Natural killer cell treated with Interleukin-12 subunit alpha and Interleukin-12 subunit beta and Interleukin-15 and Interleukin-18, amount 100 ng/mL, for 72 hours (primary cell): Measurements from ENCODE around the gene C15orf40. TPM values are rescaled to one million over a fixed set of nuclear protein-coding genes. Genes with fewer than 3 reads are reported as not detected.
"Not testable (repeated sequence)": the region's sequence is repeated elsewhere in the genome, so short reads cannot be mapped to it uniquely, and the experiment has no call there.

Experiments used
- ATAC-seq, 2 donors: fragments of 150-1000 bp; cut with Tn5 transposase in 1 of 2; sonication (Bioruptor Pico), chemical (Tn5 transposase) in 1 of 2; 2 replicates each; pipeline ENCODE4 v1.10.0; 2021
- DNase-seq: peaks from one replicate; pipeline ENCODE4 v3.0.0; 2022; ENCODE audit warnings: low spot score
- H3K27ac Mint-ChIP-seq, 2 donors: 1 replicate in 1 of 2; 2 replicates in 1 of 2; pipeline ENCODE4 v1.8.0; 2022; ENCODE audit warnings: mixed read lengths in 2 of 2, mild to moderate bottlenecking in 1 of 2, moderate library complexity in 1 of 2
- H3K27me3 Mint-ChIP-seq, 2 donors: 1 replicate in 1 of 2; 2 replicates in 1 of 2; pipeline ENCODE4 v1.8.0; 2022; ENCODE audit warnings: mixed read lengths in 2 of 2
- H3K36me3 Mint-ChIP-seq: one replicate; pipeline ENCODE4 v1.8.0; 2022; ENCODE audit warnings: mixed read lengths
- H3K4me1 Mint-ChIP-seq, 2 donors: 1 replicate in 1 of 2; 2 replicates in 1 of 2; pipeline ENCODE4 v1.8.0; 2022; ENCODE audit warnings: low read depth in 2 of 2, mixed read lengths in 2 of 2, mild to moderate bottlenecking in 1 of 2
- H3K4me3 Mint-ChIP-seq: one replicate; pipeline ENCODE4 v1.8.0; 2022; ENCODE audit warnings: mixed read lengths
- H3K9me3 Mint-ChIP-seq: 2 replicates; pipeline ENCODE4 v1.8.0; 2022; ENCODE audit warnings: mixed read lengths
- total RNA-seq, 2 donors: library from RNA; stranded (reverse); gene quantifications; one replicate each; pipeline ENCODE4 v1.2.3, GENCODE V29; 2022

C15orf40 gene
- 10 to 100 TPM; 23.7 to 25.5 TPM for total RNA-seq

GRCh38 chr15:83011271-83012075 lies at the start of gene C15orf40:
Gene C15orf40, minus strand, starts transcription at chr15:83011639. Its CDS starts 32 bp downstream, at chr15:83011607.
- H3K36me3 Mint-ChIP-seq = peaks cover 18% of the 10 kb centered on the region
- H3K27me3 Mint-ChIP-seq = no peaks in the 10 kb centered on the region
- H3K9me3 Mint-ChIP-seq = peaks cover 5% of the 10 kb centered on the region
- peak within 1 kb of the TSS; percentile 87 to 98 for H3K27ac Mint-ChIP-seq
- peak; percentile 94 for DNase-seq
- ATAC-seq = peak; percentile 96
- H3K4me1 Mint-ChIP-seq = peaks cover 40 to 49% of the 10 kb centered on the region in 2 donors
- peak within 1 kb of the TSS; percentile 98 for H3K4me3 Mint-ChIP-seq

GRCh38 chr15:83057696-83058376 lies 46.4 kb upstream of the C15orf40 start:
- Mint-ChIP-seq H3K27ac (peak overlapping the region in 1 of 2 donors; percentile 32), H3K4me1 (peaks cover 19 to 25% of the 10 kb centered on the region in 2 donors), H3K36me3 (no peaks in the 10 kb centered on the region), H3K4me3 (no peak overlapping the region), H3K9me3 (no peaks in the 10 kb centered on the region), H3K27me3 (no peaks in the 10 kb centered on the region)
- DNase-seq (no peak), ATAC-seq (no peak)

GRCh38 chr15:83057002-83057401 lies 45.6 kb upstream of the C15orf40 start:
- H3K36me3 Mint-ChIP-seq = no peaks in the 10 kb centered on the region
- no peak overlapping the region for H3K4me3 Mint-ChIP-seq
- H3K27me3 Mint-ChIP-seq = no peaks in the 10 kb centered on the region
- peaks cover 19 to 25% of the 10 kb centered on the region in 2 donors for H3K4me1 Mint-ChIP-seq
- DNase-seq = no peak
- no peak overlapping the region for H3K27ac Mint-ChIP-seq
- no peaks in the 10 kb centered on the region for H3K9me3 Mint-ChIP-seq
- ATAC-seq = no peak

GRCh38 chr15:83053151-83053550 lies 41.7 kb upstream of the C15orf40 start:
- no peaks in the 10 kb centered on the region for H3K9me3 Mint-ChIP-seq
- no peak overlapping the region for H3K27ac Mint-ChIP-seq
- H3K4me3 Mint-ChIP-seq = no peak overlapping the region
- no peak for DNase-seq
- no peaks in the 10 kb centered on the region for H3K27me3 Mint-ChIP-seq
- ATAC-seq = no peak
- H3K4me1 Mint-ChIP-seq = peaks cover 19 to 29% of the 10 kb centered on the region in 2 donors
- H3K36me3 Mint-ChIP-seq = peaks cover 11% of the 10 kb centered on the region

GRCh38 chr15:83046558-83047127 lies 35.2 kb upstream of the C15orf40 start:
- Mint-ChIP-seq H3K27me3 (no peaks in the 10 kb centered on the region), H3K4me3 (no peak overlapping the region), H3K4me1 (peaks cover 27 to 33% of the 10 kb centered on the region in 2 donors), H3K9me3 (no peaks in the 10 kb centered on the region), H3K36me3 (peaks cover 37% of the 10 kb centered on the region), H3K27ac (peak overlapping the region; percentile 3 to 10)
- DNase-seq = no peak
- no peak for ATAC-seq

GRCh38 chr15:83044156-83044555 lies 32.7 kb upstream of the C15orf40 start:
- Mint-ChIP-seq H3K27me3 (no peaks in the 10 kb centered on the region), H3K36me3 (peaks cover 42% of the 10 kb centered on the region), H3K4me1 (peaks cover 35 to 38% of the 10 kb centered on the region in 2 donors), H3K27ac (no peak overlapping the region), H3K9me3 (no peaks in the 10 kb centered on the region), H3K4me3 (no peak overlapping the region)
- ATAC-seq = no peak
- no peak for DNase-seq

- Mint-ChIP-seq H3K4me3 (no peak overlapping the region), H3K9me3 (no peaks in the 10 kb centered on the region), H3K36me3 (peaks cover 43% of the 10 kb centered on the region), H3K27ac (peak overlapping the region; percentile 83 to 91), H3K4me1 (peaks cover 42 to 62% of the 10 kb centered on the region in 2 donors), H3K27me3 (no peaks in the 10 kb centered on the region)
- ATAC-seq (no peak), DNase-seq (no peak)
Measured at GRCh38 chr15:83039206-83039605, 27.8 kb upstream of the C15orf40 start.

- peak overlapping the region; percentile 83 to 91 for H3K27ac Mint-ChIP-seq
Measured at GRCh38 chr15:83036253-83036652, 24.8 kb upstream of the C15orf40 start.

GRCh38 chr15:83031234-83031633 lies 19.8 kb upstream of the C15orf40 start:
- peaks cover 17% of the 10 kb centered on the region for H3K36me3 Mint-ChIP-seq
- H3K27me3 Mint-ChIP-seq, H3K4me3 Mint-ChIP-seq, ATAC-seq, DNase-seq, H3K9me3 Mint-ChIP-seq, H3K27ac Mint-ChIP-seq: not testable (repeated sequence)
- H3K4me1 Mint-ChIP-seq = peaks cover 21 to 26% of the 10 kb centered on the region in 2 donors

More at GRCh38 chr15:83036253-83036652, 24.8 kb upstream of the C15orf40 start:
- no peaks in the 10 kb centered on the region for H3K9me3 Mint-ChIP-seq
- peak in 1 of 2 donors; percentile 88 for ATAC-seq
- H3K4me1 Mint-ChIP-seq = peaks cover 43 to 52% of the 10 kb centered on the region in 2 donors
- H3K27me3 Mint-ChIP-seq = no peaks in the 10 kb centered on the region
- no peak for DNase-seq
- H3K36me3 Mint-ChIP-seq = peaks cover 40% of the 10 kb centered on the region
- peak overlapping the region; percentile 82 for H3K4me3 Mint-ChIP-seq

GRCh38 chr15:83030021-83030420 lies 18.6 kb upstream of the C15orf40 start:
- no peak for ATAC-seq
- no peak overlapping the region for H3K4me3 Mint-ChIP-seq
- peaks cover 16% of the 10 kb centered on the region for H3K36me3 Mint-ChIP-seq
- no peaks in the 10 kb centered on the region for H3K9me3 Mint-ChIP-seq
- H3K27me3 Mint-ChIP-seq = no peaks in the 10 kb centered on the region
- no peak overlapping the region for H3K27ac Mint-ChIP-seq
- no peak for DNase-seq
- H3K4me1 Mint-ChIP-seq = peaks cover 16 to 17% of the 10 kb centered on the region in 2 donors

GRCh38 chr15:83018436-83018835 lies 7.0 kb upstream of the C15orf40 start:
- ATAC-seq = no peak
- H3K4me1 Mint-ChIP-seq = peaks cover 9 to 11% of the 10 kb centered on the region in 2 donors
- peaks cover 6% of the 10 kb centered on the region for H3K36me3 Mint-ChIP-seq
- no peak for DNase-seq
- H3K9me3 Mint-ChIP-seq = no peaks in the 10 kb centered on the region
- H3K4me3 Mint-ChIP-seq = no peak overlapping the region
- no peaks in the 10 kb centered on the region for H3K27me3 Mint-ChIP-seq
- no peak overlapping the region for H3K27ac Mint-ChIP-seq

- peaks cover 22 to 23% of the 10 kb centered on the region in 2 donors for H3K4me1 Mint-ChIP-seq
- H3K27ac Mint-ChIP-seq = no peak overlapping the region
- H3K4me3 Mint-ChIP-seq = no peak overlapping the region
- no peaks in the 10 kb centered on the region for H3K27me3 Mint-ChIP-seq
- H3K9me3 Mint-ChIP-seq = peaks cover 5% of the 10 kb centered on the region
- ATAC-seq (no peak), DNase-seq (no peak)
- peaks cover 6% of the 10 kb centered on the region for H3K36me3 Mint-ChIP-seq
Measured at GRCh38 chr15:83016906-83017305, 5.5 kb upstream of the C15orf40 start.

- peaks cover 10% of the 10 kb centered on the region for H3K36me3 Mint-ChIP-seq
- H3K4me1 Mint-ChIP-seq = peaks cover 34% of the 10 kb centered on the region in 2 donors
- ATAC-seq = no peak
- peaks cover 5% of the 10 kb centered on the region for H3K9me3 Mint-ChIP-seq
- H3K4me3 Mint-ChIP-seq = no peak overlapping the region
- peak overlapping the region in 1 of 2 donors; percentile 28 for H3K27ac Mint-ChIP-seq
- H3K27me3 Mint-ChIP-seq = no peaks in the 10 kb centered on the region
- no peak for DNase-seq
Measured at GRCh38 chr15:83015361-83015760, 3.9 kb upstream of the C15orf40 start.
